T follicular helper cell (primary cell): ENCODE data around the gene COL20A1.

Experiments used
- DNase-seq: peaks from one replicate; pipeline ENCODE4 v3.0.0-alpha.2; 2020; ENCODE audit warnings: low read depth

The COL20A1 gene

DNA sequence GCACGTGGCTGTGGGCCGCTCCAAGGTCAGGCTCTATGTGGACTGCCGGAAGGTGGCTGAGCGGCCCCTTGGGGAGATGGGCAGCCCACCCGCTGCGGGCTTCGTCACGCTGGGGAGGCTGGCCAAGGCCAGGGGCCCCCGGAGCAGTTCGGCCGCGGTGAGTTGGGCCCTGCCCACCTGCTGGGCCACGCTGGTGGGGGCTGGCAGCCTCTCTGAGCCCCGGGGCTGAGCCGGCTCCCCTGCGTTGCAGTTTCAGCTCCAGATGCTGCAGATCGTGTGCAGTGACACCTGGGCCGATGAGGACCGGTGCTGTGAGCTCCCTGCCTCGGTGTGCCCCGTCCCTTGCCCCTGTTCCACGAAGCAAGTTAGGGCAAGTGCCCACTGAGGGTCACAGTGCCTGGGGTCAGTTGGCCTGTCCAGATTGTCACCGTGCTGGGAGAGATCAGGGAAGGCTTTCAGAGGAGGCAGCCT lies 27.1 kb downstream of the COL20A1 start:
- DNase-seq = no peak

DNA sequence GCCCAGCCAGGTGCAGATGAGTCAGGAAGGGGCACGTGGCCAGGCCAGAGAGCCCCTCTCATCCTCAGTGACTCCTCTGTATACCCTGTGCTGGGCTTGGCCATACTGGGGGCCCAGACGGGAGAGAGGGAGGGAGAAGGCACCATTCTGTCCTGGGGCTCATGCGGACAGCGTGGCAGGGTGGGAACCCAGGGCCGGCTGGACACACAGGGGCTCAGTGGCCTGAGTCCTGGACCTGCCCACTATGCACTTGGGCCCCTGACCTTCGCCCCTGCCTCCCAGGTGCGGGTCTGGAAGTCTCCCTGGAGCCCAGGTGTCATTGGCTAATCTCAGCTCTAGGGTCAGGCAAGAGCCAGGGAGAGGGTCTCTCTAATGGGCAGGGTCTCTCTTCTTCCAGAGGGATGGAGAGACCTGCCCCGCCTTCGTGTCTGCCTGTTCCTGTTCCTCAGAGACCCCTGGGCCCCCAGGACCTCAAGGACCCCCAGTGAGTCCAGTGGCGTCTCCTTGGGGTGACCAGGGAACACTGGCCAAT lies 27.7 kb downstream of the COL20A1 start:
- DNase-seq = no peak

DNA sequence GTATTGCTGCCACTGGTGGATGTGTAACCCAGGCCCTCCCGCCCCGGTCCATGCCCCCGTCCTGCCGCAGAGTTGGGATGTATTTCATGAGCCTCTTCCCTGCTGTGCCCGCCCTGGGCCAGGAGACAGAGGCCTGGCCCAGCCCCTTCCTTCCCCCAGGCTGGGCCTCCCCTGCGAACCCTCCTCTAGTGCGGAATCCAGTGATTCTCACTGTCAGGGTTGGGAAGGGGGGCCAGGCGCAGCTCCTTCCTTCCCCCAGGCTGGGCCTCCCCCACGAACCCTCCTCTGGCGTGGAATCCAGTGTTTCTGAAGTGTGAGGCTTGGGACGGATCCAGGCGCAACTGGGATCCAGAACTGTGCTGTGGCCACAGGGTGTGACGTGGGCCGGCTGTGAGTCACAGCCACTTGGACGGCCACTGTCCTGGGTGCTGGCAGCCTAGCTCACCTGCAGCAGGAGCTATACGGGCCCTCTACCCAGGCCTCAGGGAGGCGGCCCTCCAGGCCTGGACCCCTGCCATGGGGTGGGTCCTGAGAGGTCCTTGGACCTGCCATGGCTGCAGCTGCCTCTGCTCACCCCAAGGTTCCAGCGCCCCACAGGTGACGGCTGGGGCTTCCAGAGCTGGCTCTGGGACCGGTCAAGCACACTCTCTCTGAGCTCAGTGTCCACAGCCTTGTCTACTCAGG lies 28.3 kb downstream of the COL20A1 start:
- DNase-seq = no peak

DNA sequence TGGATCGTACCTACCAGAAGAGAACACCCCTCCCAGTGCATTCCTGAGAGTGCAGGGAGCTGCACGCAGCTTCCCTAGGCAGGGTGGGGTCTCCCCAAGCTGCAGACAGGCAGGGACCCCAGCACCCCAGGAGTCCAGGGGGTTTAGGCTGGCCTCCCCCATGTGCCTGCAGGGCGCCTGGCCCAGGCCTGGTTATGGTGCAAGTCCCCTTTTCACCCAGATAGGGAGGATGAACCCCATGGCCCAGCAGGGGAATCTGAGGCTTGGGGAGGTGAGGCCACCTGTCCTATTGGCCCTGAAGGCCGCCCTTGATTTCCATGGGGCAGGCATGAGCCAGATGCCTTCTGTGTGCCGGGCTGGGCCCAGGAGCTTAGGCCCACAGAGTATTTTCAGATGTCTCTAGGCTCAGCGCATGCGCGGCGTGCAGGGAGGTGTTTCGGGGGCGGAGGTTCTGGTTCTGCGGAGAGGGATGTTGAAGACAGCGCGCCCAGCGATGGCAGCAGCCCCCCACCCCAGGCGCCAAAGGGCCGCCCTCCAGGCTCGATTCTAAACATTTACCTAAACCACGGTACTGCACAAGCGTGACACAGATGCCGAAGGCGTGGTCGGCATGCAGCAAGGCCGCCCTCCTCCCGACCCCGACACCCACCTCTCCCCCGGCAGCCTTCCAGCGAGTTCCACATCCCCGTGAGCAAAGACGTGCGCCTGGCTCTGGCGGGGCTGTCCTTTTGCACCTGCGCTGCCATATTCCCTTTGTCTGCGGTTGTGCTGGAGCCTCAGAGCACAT lies 29.4 kb downstream of the COL20A1 start:
- no peak for DNase-seq

DNA sequence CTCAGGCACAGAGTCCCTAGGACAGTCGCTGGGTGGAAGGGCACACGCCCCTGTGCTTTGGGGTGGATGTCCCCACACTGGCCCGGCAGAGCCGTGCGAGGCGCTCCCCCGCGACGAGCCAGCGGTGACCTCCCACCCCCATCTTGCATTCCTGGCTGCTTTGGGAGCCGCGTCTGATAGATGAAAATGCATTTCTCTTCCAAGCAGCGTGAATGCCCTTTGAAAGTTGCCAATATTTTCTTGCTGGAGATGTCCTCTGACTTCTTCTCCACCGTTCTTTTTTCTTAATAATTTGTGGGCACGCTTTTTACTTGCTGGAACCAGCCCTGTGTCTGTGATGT lies 29.9 kb downstream of the COL20A1 start:
- DNase-seq = no peak

DNA sequence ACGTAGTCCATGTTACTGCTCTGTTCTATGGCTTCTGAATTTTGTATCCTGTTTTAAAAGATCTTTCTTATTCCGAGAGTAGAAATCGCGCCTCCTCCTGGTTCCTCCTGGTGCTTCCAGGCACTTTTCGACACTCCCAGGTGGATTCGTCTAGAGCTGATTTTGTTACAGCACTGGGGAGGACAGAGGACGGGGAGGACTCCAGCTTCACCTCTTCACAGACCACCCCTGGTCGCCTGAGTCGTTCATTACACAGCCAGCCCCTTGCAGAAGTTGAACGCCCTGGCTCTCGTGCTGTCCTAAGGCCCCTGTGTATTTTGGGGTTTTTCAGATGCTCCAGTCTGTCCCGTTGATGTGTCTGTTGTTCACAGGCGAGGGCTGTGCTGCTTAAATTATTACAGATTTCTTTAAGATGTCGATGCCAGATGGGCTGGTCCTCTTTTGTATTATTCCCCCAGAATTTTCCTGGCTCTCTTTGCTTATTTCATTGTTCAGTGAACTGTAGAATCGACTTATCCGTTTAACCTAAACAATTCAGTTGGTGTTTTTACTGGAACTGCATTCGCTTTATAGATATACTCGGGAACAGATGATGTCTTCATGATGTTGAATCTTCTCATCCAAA lies 30.5 kb downstream of the COL20A1 start:
- no peak for DNase-seq

DNA sequence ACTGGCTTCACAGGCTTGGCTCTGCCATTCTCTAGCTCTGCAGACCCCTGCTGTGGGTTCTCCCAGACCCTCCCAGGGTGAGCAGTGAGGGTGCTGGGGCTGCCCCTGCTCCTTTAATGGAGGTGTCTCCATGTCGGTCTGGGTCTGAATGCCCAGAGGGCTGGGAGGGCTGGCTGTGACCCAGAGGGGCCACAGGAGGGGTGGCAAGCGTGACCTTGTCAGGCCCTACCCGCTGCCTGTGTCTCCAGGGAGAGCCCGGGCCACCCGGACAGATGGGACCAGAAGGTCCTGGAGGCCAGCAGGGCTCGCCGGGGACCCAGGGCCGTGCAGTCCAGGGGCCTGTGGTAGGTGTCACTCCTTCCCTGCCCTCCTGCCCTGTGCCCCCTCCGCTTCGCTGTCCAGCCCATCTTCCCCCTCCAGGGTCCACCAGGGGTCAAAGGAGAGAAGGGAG lies 32.1 kb downstream of the COL20A1 start:
- DNase-seq = no peak

DNA sequence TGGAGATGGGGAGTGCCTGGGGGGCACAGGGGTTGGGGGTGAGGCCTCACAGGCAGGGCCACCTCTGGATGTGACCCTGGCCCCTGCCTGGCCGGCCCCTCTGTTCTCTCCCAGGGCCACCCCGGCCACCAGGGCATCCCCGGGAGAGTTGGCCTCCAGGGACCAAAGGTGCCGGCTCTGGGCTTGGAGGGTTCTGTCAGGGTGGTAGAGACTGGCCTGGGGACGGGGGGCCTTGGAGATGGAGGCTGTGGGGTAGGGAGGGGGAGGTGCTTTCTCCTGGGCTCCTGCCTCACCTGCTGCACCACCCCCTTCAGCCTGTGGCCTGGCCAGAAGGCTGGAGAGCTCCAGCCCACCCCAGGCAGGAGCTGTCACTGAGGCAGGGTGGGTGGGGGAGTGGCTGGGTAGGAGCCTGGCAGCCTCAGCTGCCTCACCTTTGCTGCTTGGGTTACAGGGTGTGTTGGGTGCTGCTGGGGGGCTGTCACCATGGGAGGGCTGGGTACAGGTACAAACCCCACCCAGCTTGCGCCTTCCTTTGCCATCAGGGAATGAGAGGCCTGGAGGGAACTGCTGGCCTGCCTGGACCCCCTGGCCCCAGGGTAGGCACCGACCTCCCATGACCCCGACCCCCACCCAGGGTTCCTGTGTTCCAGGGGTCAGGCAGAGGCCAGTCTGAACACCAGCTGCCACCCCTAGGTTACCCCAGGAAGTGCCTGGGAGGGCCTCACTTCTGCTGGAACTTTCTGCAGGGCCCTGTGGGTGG lies 32.7 kb downstream of the COL20A1 start:
- no peak for DNase-seq

DNA sequence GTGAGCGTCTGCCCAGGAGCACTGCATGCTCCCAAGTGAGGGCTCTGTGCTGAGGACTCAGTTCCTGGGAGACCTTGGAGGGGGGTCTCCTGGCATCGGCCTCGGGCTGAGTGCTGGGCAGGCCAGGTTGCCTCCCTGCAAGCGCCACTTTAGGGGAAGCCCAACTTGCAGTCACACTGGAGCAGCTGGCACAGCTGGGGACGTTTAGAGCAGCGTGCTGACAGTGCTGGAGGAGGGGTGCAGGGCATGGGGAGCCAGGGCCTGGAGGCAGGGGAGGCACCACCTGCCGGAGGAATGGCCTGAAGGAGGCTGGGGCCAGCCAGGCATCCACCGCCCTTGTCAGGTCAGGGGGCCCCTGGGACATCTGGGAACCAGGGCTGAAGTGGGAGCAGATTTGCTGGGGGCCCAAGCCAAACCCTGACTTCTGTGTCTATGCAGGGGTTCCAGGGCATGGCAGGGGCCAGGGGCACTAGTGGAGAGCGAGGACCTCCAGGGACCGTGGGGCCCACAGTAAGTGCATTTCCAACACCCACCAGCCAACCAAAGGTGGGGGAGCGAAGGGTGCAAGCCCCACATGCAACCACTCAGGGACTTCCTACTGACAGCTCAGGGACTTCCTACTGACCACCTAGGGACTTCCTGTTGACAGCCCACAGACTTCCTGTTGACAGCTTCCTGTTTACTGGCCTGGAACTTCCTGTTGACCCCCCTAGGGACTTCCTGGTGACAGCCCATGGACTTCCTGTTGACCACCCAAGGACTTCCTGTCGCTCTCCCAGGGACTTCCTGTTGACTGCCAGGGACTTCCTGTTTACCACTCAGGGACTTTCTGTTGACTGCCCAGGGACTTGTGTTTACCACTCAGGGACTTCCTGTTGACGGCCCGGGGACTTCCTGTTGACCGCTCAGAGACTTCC lies 33.6 kb downstream of the COL20A1 start:
- no peak for DNase-seq

DNA sequence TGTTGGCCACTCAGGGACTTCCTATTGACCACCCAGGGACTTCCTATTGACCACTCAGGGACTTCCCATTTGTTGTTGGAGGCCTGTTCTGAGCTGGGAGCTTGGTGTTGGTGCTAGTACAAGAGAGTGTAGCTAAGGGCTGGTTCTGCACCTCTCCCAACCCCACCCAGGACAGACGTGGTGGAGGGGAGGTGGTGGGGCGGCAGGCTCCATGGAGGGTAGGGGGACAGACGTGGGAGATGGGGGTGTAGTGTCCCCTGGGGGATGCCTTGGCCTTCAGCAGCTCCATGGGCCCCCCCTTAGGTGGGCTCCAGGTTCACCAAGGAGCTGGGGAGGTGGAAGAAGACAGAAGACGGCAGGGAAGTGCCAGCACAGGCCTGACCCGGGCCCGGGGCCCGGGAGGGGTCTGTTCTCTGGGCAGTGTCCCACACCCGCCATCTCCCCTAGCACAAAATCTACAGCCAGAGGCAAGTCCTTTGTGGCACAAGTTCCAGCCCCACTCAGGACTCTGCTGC lies 34.3 kb downstream of the COL20A1 start:
- DNase-seq = no peak

DNA sequence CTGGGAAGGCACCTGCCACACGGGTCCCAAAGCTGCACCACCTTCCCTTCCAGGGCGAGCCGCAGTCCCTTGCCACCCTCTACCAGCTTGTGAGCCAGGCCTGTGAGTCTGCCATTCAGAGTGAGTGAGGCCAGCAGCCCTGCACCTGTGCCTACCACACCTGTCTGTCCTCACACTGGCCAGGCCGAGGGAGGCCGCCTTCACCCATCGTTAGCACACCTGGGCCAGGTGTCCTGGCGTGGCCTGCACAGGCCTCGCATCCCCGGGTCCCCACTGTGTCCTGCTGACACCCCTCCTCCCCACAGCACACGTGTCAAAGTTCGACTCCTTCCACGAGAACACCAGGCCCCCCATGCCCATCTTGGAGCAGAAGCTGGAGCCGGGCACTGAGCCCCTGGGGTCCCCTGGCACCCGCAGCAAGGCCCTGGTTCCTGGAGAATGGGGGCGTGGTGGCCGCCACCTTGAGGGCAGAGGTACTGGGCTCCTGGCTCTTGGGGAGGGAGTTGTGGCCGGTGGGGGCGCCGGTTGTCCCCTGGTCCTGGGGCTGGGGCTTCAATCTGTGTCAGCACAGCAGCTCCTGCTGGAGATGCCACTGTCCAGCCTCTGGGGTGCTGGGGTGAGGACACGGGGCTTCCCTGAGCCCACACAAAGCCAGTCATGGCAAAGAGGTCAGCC lies 35.2 kb downstream of the COL20A1 start:
- DNase-seq = no peak

DNA sequence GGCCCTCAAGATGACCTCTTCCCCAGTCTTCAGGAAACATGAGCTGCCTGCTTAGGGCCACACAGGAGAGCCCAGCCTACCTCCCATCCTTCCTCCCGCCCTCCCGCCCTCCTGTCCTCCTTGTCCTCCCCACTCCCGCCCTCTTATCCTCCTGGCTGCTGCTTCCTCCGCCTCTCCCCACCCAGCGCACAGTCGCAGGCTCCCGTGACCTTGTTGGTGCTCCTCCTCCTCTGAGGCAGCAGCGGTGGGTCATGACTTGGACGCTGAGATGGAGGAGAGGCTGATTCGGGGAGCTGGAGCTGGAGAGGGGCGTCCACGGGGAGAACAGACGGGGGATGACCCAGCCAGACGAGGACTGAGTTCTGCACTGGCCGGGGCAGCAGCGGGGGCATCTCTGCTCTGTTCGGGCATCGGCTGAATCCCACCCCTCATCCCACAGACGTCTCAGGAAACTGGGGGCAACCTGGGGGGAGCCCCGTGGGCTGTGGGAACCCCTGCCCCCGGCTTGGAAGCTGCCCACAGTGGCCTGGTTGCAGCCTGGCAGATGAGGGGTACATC lies 35.8 kb downstream of the COL20A1 start:
- DNase-seq = no peak

DNA sequence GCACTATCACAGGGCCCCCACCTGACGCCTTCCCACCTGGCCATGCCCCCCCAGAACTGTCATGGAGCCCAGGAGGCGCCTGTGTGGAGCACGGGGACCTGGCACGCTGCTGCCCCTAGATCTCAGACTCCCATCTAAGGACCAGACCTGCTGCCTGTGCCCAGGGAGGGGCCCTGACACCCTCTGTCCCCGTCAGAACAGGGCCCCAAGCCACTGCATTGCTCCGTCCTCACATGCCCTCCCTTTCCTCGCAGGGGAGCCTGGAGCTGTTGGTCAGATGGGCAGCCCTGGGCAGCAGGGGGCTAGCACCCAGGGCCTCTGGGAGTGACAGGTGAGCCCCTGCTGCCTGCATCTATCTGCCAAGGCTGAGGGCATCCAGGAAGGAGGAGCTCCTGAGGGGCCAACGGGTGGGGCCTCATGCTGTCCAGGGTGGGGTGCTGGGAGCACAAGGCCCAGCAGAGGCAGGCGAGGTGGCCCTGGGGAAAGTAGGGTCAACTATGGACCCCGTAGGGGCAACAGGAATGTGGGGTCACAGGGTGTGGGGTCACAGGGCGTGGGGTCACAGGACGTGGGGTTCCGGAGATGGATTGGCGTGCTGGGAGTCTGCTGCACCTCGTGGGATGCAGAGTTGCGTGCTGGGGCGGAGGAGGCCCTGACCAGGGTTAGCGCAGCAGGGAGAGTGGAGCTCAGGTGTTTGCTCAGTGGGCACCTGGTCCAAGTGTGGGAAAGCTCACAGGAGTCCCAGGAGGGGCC lies 36.5 kb downstream of the COL20A1 start:
- no peak for DNase-seq

DNA sequence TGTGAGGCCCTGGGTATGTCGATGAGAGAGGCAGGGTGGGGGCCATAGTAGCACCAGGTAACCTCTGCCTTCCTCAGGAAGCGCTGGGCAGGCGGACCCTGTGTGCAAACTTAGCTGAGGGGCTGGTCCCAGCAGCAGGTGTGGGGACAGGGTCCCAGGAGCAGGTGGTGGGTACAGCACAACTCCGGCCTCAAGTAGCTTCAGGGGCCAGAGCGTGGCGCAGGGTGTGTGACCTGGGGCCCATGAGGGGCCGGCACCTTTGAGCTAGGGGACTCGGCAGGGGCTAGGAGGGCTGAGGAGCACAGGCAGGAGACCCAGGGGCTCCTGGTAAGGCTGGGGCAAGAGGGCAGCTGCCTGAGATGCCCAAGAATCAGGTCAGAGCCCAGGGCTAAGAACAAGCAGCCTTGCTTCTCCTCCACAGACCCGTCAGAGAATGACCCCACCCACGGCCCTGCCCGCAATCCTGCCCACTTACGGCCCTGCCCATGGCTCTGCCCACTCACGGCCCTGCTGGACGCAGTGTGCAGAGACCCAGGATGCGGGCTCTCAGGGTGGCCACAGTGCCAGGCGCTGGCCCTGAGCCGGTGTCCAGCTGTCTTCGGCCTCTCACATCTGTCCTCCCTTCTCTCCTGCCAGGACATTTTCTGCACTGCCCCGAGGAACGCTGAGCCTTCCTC lies 37.2 kb downstream of the COL20A1 start:
- no peak for DNase-seq

DNA sequence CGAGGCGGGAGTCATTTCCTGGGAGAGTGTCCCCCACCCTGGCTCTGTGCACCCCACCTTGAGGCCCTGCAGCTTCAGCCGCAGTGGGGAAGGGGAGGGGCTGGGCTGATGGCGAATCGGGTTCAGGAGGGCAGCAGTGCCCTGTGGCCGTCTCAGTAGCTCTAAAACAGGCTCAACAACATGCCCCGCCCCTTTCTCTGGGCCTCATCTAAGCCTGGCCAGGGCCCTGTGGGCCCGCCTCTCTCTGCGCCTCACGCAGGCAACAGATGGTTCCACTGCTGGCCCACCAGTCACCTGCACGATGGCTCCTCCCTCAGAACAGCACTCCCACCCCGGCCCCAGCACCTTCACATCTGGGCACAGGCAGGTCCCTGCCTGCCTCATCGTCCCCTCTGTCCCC lies 38.0 kb downstream of the COL20A1 start:
- no peak for DNase-seq

DNA sequence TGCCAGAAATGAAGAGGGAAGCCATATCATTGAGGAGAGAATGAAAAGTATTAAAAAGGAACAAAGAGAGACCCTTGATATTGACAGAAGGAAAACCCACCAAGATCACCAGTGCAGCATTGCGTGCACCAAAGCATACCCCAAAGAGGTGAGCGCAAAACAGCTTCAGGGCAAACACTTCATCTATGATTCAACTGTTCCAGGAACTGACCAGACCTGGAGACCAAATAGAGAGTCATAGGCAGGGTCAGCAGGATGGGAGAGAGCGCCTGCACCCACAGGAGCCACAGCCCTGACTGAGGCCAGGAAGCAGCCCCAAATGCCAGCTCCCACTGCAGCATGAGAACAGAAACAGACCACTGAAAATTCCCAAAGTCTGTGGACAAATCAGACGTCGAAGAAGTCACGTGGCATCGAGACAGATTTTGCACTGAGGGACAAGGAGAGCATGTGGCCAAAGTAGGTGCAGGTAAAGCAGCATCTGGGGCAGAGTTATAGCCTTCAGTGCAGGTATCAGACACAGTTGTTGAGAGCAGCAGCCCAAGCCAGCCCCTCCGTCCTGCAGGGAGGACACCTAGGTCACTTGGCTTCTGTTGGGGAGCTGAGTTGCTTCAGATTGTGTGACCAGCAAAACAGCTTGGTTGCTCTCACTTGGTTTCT lies 38.9 kb downstream of the COL20A1 start:
- no peak for DNase-seq

DNA sequence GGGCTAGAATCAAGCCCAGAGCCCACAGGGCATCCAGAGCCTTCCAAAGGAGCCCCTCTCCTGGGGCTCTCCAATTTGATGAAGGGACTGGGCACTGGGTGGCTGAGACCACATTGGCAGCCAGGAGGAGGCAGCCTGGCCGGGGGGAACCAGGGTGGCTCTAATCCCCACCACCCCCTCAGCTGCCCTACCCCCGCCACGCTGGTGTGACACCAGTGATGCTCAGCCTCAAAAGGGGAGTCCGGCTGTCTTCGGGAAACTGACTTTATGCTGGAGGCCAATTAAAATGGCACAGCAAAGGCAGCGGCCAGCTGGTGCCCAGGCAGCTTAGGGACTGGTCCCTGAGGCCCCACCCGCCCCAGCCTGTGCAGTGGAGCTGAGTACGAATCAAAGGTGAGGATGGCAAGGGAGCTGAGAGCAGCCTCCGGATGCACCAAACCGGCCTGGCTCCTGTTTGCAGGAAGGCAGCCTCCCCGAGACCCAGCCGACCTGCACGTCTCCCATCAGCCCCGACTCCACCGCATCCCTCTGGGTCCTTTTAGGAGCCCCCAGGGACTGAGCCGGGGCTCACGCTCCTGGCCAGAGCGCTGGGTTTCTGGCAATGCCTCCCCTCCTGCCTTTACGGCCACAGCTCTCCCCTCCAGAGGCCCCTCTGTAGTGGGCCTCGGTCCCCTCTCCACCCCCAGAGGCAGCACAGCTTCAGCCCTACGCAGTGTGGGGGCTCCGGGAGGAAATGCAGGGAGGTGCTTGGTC lies 39.7 kb downstream of the COL20A1 start:
- DNase-seq = no peak
